IMR-90 (cell line): ENCODE results near the gene DAB2.

Experiments used
- RAD21 ChIP-seq: IDR thresholded peaks from 2 replicates; pipeline ENCODE4 v1.6.1; 2012; ENCODE audit warnings: low read length, improper control_type of control experiment
- RCOR1 ChIP-seq: IDR thresholded peaks from 2 replicates; pipeline ENCODE4 v1.6.1; 2012; ENCODE audit warnings: mild to moderate bottlenecking, low read length, improper control_type of control experiment; ENCODE audit not compliant: insufficient replicate concordance
- TF ChIP-seq, protein P1 (sequence below): conservative IDR thresholded peaks from 2 replicates; pipeline ENCODE4 v1.5.1; 2012; ENCODE audit warnings: mild to moderate bottlenecking, low read depth, low read length, improper control_type of control experiment

- TF ChIP-seq, protein P1, sequence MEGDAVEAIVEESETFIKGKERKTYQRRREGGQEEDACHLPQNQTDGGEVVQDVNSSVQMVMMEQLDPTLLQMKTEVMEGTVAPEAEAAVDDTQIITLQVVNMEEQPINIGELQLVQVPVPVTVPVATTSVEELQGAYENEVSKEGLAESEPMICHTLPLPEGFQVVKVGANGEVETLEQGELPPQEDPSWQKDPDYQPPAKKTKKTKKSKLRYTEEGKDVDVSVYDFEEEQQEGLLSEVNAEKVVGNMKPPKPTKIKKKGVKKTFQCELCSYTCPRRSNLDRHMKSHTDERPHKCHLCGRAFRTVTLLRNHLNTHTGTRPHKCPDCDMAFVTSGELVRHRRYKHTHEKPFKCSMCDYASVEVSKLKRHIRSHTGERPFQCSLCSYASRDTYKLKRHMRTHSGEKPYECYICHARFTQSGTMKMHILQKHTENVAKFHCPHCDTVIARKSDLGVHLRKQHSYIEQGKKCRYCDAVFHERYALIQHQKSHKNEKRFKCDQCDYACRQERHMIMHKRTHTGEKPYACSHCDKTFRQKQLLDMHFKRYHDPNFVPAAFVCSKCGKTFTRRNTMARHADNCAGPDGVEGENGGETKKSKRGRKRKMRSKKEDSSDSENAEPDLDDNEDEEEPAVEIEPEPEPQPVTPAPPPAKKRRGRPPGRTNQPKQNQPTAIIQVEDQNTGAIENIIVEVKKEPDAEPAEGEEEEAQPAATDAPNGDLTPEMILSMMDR, result no peak
- TF ChIP-seq RAD21 (no peak), RCOR1 (no peak)
Measured at GRCh38 chr5:39462211-39462610, 37.4 kb upstream of the DAB2 start.
